A673 (cell line): ENCODE measurements around the gene YDJC. TPM values are rescaled to one million over a fixed set of nuclear protein-coding genes. Genes with fewer than 3 reads are reported as not detected.
"Not testable (repeated sequence)": the region's sequence is repeated elsewhere in the genome, so short reads cannot be mapped to it uniquely, and the experiment has no call there.

Source experiments
- Bru-seq: library from RNA; stranded (reverse); fragments of 400-500 nt; gene quantifications from one replicate; lab custom pipeline; 2021; lab: Mats Ljungman, UMichigan
- BruChase-seq, 2 experiments: library from RNA; stranded (reverse); fragments of 400-500 nt; gene quantifications; one replicate each; lab custom pipeline; 2021; lab: Mats Ljungman, UMichigan
- BruUV-seq: library from RNA; stranded (reverse); fragments of 400-500 nt; replicated peaks from 2 replicates; lab custom pipeline; 2021; lab: Mats Ljungman, UMichigan
- CTCF ChIA-PET: fragments of 300-600 bp; sonication (Branson Sonifier 250); formaldehyde crosslinking; loops from one replicate; lab custom pipeline; 2022; ENCODE audit warnings: antibody characterized with exemption; lab: Charles Lee
- POLR2A ChIA-PET: fragments of 300-600 bp; sonication (Branson Sonifier 250); formaldehyde crosslinking; loops from one replicate; lab custom pipeline; 2022; ENCODE audit warnings: antibody characterized with exemption; ENCODE audit not compliant: low non-redundant PET; lab: Charles Lee
- DNase-seq: peaks from one replicate; pipeline ENCODE4 v3.0.0-alpha.2; 2015; ENCODE audit warnings: low spot score
- H3K27ac ChIP-seq: fragments of 200-600 bp; sonication (generic); 2 replicates; pipeline ENCODE4 v1.5.1; 2016; ENCODE audit warnings: mixed run types, low read depth, mild to moderate bottlenecking, mixed read lengths, antibody characterized with exemption, low read length; ENCODE audit not compliant: poor library complexity, severe bottlenecking
- H3K27me3 ChIP-seq: fragments of 200-600 bp; sonication (generic); replicated peaks from 2 replicates; pipeline ENCODE4 v1.6.1; 2017; ENCODE audit warnings: mixed run types, low read depth, mild to moderate bottlenecking, mixed read lengths, antibody characterized with exemption, low read length; ENCODE audit not compliant: insufficient read depth, poor library complexity
- H3K36me3 ChIP-seq: fragments of 200-600 bp; sonication (generic); 2 replicates; pipeline ENCODE4 v1.6.1; 2016; ENCODE audit warnings: mixed run types, mild to moderate bottlenecking, mixed read lengths, antibody characterized with exemption, low read length; ENCODE audit not compliant: insufficient read depth, poor library complexity, severe bottlenecking
- H3K4me1 ChIP-seq: fragments of 200-600 bp; sonication (generic); 2 replicates; pipeline ENCODE4 v1.6.1; 2017; ENCODE audit warnings: mixed run types, mild to moderate bottlenecking, mixed read lengths, antibody characterized with exemption, low read length; ENCODE audit not compliant: insufficient read depth, poor library complexity, severe bottlenecking
- H3K4me3 ChIP-seq: fragments of 200-600 bp; sonication (generic); 2 replicates; pipeline ENCODE4 v1.5.1; 2016; ENCODE audit warnings: low read depth, mixed run types, mild to moderate bottlenecking, mixed read lengths, low read length; ENCODE audit not compliant: poor library complexity, severe bottlenecking
- H3K9me3 ChIP-seq: fragments of 200-600 bp; sonication (generic); 2 replicates; pipeline ENCODE4 v1.6.1; 2016; ENCODE audit warnings: mixed run types, low read depth, mild to moderate bottlenecking, mixed read lengths, antibody characterized with exemption, low read length; ENCODE audit not compliant: poor library complexity, severe bottlenecking
- CTCF ChIP-seq: fragments of 300-800, 200-600 bp; sonication (generic); conservative IDR thresholded peaks from 2 replicates; pipeline ENCODE4 v1.5.1; 2017; ENCODE audit warnings: low read depth, mild to moderate bottlenecking, antibody characterized with exemption, low read length, moderate library complexity, mixed read lengths
- EZH2 ChIP-seq: fragments of 200-600 bp; sonication (generic); IDR thresholded peaks from 2 replicates; pipeline ENCODE4 v1.6.1; 2017; ENCODE audit warnings: borderline replicate concordance, low read depth, mild to moderate bottlenecking, mixed read lengths, antibody characterized with exemption, low read length; ENCODE audit not compliant: poor library complexity, severe bottlenecking
- intact Hi-C: fragments of 100-400 bp; cut with micrococcal nuclease; formaldehyde crosslinking; loops from one replicate; pipeline ENCODE4 v1.10.0; 2022; ENCODE audit not compliant: unreplicated experiment
- long read RNA-seq: library from polyadenylated mRNA; stranded (forward); transcript quantifications from one replicate; pipeline ENCODE4 v2.0.0, GENCODE V29; 2022
- total RNA-seq: library from RNA; stranded (reverse); gene quantifications from 2 replicates; pipeline ENCODE4 v1.2.3, GENCODE V29; 2021

The YDJC gene
- total RNA-seq (33.8 and 37.0 TPM in 2 replicates), Bru-seq, nascent RNA (percentile 63 among the genes with signal in this experiment), BruChase-seq, experiment 1, labeled RNA remaining after a 2-hour chase (percentile 57 among the genes with signal in this experiment), BruChase-seq, experiment 2, labeled RNA remaining after a 6-hour chase (percentile 62 among the genes with signal in this experiment)
- long read RNA-seq, transcript YDJC-205 (2 exons, 1,423 nt): minor isoform, 5 of 103 reads
- long read RNA-seq, transcript YDJC-202 (4 exons, 1,066 nt): minor isoform, 5 of 103 reads
- long read RNA-seq, transcript YDJC-203 (5 exons, 1,410 nt): major isoform, 23 of 103 reads
- long read RNA-seq, transcript YDJC-201 (5 exons, 1,351 nt): minor isoform, 20 of 103 reads
- long read RNA-seq, partial matches to known transcripts: 25 of 103 reads
- long read RNA-seq, other reads (novel, unspliced or antisense): 18 of 103 reads

- peak; percentile 94 for DNase-seq
- no peaks in the 10 kb centered on the region for H3K9me3 ChIP-seq
- peaks cover 7% of the 10 kb centered on the region for H3K36me3 ChIP-seq
- intact Hi-C loops: loop anchor here (5.0 kb wide), 1 partner anchor 42 kb away; no protein-coding TSS in a partner anchor
- ChIA-PET CTCF (interaction anchor here (0.7 to 1.4 kb wide), 4 partner anchors 13 to 47 kb away, joined by 3 to 9 read pairs (median 4); partner anchors contain the start of gene SDF2L1), POLR2A (no interaction called here)
- no peaks in the 10 kb centered on the region for H3K27me3 ChIP-seq
- peaks cover 9% of the 10 kb centered on the region for H3K4me1 ChIP-seq
- TF ChIP-seq CTCF (peak; percentile 66), EZH2 (no peak)
- H3K27ac ChIP-seq: peak within 1 kb of the TSS; percentile 67
- H3K4me3 ChIP-seq: peak within 1 kb of the TSS; percentile 60
- TSS peak; percentile 46 for BruUV-seq
Measured at GRCh38 chr22:21629255-21630149, at the start of gene YDJC. Gene YDJC, minus strand, starts transcription at chr22:21630022. Its CDS starts 8 bp downstream, at chr22:21630014.

- BruUV-seq: no TSS peak
- DNase-seq: no peak
- H3K27me3 ChIP-seq: no peaks in the 10 kb centered on the region
- no peak overlapping the region for H3K4me3 ChIP-seq
- intact Hi-C loops: no loop called here
- POLR2A ChIA-PET: no interaction called here
- no peak overlapping the region for H3K27ac ChIP-seq
- no peak for TF ChIP-seq CTCF
- no peak for TF ChIP-seq EZH2
- no peaks in the 10 kb centered on the region for H3K4me1 ChIP-seq
- CTCF ChIA-PET: no interaction called here
- H3K36me3 ChIP-seq: peaks cover 10% of the 10 kb centered on the region
- H3K9me3 ChIP-seq: no peaks in the 10 kb centered on the region
Measured at GRCh38 chr22:21679383-21679782, 49.6 kb upstream of the YDJC start.

GRCh38 chr22:21678842-21679241, 49.0 kb upstream of the YDJC start:
- H3K4me1 ChIP-seq, H3K4me3 ChIP-seq, H3K27me3 ChIP-seq, CTCF ChIA-PET, POLR2A ChIA-PET, H3K27ac ChIP-seq, intact Hi-C loops, BruUV-seq, DNase-seq, H3K9me3 ChIP-seq: not testable (repeated sequence)
- peaks cover 10% of the 10 kb centered on the region for H3K36me3 ChIP-seq
